Epithelial cell of proximal tubule (primary cell): ENCODE measurements around the gene TMEM52. TPM values are rescaled to one million over a fixed set of nuclear protein-coding genes. Genes with fewer than 3 reads are reported as not detected.
"Not testable (repeated sequence)": the region's sequence is repeated elsewhere in the genome, so short reads cannot be mapped to it uniquely, and the experiment has no call there.

Experiments used
- DNase-seq: peaks from one replicate; pipeline ENCODE4 v3.0.0-alpha.2; 2011; ENCODE audit warnings: low read depth
- H3K4me3 ChIP-seq: 2 replicates; pipeline ENCODE4 v1.5.1; 2011; ENCODE audit warnings: low read depth, mild to moderate bottlenecking, low read length
- total RNA-seq: library from RNA; depleted of rRNA; stranded (reverse); fragments of >200 nt; gene quantifications from 2 replicates; pipeline ENCODE4 v1.2.3, GENCODE V29; 2015
- TF ChIP-seq, protein P1 (sequence below): conservative IDR thresholded peaks from 2 replicates; pipeline ENCODE4 v1.5.1; 2012; ENCODE audit warnings: low read depth, mild to moderate bottlenecking, low read length

Gene TMEM52
- total RNA-seq, 1 donor from 2014 or later: 0.75 TPM

DNA sequence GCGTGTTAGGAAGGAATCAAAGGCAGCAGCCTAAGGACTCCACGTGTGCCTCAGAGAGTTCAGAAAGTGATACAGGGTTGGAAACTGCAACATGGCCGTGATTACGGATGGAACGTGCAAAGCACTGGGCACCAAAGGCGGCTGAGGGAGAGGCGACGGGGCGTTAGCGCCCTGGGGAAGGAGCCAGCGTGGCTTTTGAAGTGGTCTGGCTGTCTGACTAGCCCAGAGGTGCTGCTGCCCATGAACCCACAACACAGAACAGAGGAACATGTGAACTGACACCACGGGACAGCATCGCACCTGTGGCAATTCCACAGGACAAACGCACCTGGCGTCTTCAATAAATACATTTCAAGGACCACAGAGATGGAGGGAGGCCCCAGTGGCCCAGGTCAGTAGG lies 18.0 kb upstream of the TMEM52 start:
- TF ChIP-seq, protein P1, sequence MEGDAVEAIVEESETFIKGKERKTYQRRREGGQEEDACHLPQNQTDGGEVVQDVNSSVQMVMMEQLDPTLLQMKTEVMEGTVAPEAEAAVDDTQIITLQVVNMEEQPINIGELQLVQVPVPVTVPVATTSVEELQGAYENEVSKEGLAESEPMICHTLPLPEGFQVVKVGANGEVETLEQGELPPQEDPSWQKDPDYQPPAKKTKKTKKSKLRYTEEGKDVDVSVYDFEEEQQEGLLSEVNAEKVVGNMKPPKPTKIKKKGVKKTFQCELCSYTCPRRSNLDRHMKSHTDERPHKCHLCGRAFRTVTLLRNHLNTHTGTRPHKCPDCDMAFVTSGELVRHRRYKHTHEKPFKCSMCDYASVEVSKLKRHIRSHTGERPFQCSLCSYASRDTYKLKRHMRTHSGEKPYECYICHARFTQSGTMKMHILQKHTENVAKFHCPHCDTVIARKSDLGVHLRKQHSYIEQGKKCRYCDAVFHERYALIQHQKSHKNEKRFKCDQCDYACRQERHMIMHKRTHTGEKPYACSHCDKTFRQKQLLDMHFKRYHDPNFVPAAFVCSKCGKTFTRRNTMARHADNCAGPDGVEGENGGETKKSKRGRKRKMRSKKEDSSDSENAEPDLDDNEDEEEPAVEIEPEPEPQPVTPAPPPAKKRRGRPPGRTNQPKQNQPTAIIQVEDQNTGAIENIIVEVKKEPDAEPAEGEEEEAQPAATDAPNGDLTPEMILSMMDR: no peak

DNA sequence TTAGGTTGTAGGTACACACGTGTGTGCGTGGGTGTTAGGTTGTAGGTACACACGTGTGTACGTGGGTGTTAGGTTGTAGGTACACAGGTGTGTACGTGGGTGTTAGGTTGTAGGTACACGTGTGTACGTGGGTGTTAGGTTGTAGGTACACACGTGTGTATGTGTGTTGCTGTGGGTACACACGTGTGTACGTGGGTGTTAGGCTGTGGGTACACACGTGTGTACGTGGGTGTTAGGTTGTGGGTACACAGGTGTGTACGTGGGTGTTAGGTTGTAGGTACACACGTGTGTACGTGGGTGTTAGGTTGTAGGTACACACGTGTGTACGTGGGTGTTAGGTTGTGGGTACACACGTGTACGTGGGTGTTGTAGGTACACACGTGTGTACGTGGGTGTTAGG lies 15.8 kb upstream of the TMEM52 start:
- not testable (repeated sequence) for DNase-seq, H3K4me3 ChIP-seq

More for the DNA sequence above, 18.0 kb upstream of the TMEM52 start:
- H3K4me3 ChIP-seq: no peak overlapping the region
- DNase-seq: no peak

DNA sequence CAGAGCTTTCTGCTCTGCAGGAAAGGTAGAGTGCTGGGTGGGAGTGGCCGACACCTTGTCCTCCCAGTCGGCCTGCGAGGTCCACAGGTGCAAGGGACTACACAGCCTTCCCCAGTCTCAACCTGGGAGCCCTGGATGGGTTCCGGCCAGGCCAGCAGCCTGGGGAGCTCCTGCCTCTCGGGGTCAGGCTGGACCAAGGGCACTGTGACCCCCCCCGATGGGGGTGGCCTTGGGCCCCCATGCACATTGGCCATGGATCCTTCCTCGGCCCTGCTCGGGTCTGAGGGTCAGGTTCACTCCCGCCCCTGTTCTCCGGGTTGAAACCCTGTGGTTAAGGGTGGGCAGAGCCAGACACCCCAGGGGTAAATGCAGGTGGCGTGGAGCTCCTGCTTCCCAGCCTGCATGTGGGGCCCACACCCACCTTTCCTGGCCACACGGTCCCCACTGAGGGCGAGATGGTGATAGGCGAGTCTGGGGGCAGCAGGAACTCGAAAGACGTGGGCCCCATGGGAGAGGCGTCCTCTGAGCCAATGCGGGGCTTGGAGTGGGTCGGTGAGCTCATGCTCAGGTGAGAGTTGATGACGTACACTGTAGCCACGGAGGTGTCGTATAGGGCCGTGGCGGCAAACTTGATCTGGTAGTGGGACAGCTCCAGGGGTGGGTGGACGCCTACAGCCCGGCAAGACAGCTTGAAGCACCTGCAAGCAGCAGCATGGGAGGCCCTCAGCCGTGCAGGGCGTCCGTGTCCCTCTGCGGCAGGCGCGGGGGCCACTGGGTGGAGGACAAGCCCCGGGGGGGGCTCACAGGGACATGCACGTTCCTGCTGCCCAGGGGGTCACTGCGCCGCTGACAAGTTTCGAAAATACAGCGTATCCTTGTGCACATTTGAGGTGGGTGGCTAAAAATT lies 10.8 kb upstream of the TMEM52 start:
- DNase-seq: no peak
- TF ChIP-seq, protein P1: no peak
- no peak overlapping the region for H3K4me3 ChIP-seq

DNA sequence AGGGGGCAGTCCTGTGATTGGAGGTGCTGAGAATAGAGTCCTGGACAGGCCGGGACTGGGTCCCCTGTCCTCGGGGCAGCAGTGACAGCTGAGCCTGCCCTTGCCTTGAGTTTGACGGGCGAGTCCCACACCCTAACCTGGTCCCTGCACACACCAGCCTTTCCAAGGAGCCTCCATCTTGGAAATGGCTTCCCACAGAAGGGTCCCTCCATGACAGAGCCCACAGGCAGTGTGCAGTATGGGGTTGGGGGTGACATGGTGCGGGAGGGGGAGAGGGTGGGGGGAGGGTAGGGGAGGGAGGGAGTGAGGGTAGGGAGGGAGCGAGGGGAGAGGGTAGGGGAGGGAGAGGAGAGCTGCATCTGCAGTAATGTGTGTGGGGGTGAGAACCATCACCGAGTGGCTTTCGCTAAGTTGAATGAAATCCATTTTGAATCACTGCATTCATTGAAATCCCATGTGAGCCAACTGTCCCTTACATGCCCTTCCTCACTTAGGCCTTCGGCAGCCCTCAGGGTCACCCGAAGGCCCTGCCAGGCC lies 10.1 kb upstream of the TMEM52 start:
- no peak for DNase-seq
- no peak overlapping the region for H3K4me3 ChIP-seq
- TF ChIP-seq, protein P1: no peak

DNA sequence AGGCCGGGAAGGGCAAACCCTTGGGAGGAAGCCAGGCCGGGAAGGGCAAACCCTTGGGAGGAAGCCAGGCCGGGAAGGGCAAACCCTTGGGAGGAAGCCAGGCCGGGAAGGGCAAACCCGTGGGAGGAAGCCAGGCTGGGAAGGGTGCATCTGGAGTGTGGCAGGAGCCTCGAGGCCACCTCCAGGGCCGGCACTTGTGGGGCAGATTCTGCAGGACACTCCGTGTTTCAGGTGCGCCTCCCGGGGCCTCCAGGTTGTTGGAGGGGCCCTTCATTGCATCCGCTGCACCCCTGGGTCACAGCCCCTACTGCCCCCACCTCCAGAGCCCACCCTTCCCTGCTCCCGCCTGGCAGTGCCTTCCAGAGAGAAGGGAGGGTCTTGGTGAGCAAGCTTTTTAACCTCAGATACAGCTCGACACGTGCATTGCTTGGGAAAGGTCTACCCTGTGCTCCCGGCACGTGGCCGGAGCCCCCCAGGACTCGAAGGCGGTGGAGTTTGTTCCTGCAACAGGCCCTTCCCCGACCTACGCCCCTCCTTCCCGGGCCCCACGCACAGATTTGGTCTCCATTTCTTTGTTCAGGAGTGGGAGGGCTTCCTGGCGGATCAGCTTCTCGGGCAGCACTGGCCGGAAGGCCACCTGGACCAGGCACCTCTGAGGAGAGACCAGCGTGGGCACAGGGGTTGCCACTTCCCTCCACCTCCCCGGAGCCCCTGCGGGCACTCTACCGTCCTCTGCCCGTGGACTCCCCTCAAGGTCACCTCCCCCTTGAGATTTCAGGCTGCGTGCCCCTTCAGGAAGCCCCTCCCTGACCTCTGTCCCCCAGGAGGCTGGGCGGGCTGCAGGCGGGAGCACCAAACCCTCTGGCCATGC lies 9.4 kb upstream of the TMEM52 start:
- TF ChIP-seq, protein P1: no peak
- no peak for DNase-seq
- no peak overlapping the region for H3K4me3 ChIP-seq

DNA sequence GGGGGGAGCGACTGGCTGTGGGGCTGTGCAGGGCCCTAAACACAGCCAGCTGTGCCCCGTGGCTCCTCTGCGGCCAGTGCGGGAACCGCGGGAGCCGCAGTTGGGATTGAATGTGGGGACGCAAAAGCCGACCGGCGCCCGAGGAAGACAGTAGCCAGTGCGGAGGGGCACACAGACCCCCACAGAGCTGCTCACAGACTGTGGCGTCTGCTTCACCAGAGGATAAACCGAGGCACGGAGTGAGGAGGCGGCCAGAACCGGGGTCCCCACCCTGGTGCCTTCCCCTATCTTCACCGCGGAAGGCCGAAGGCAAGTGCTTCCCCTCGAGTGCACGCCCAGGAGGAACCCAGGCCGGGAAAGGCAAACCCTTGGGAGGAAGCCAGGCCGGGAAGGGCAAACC lies 8.7 kb upstream of the TMEM52 start:
- no peak overlapping the region for H3K4me3 ChIP-seq
- DNase-seq: no peak
- TF ChIP-seq, protein P1: no peak
